Transverse colon (tissue), 4 donors: ENCODE measurements around the gene PPFIBP2. TPM values are rescaled to one million over a fixed set of nuclear protein-coding genes. Genes with fewer than 3 reads are reported as not detected.

Experiments
- DNase-seq: peaks from one replicate; pipeline ENCODE4 v3.0.0-alpha.2; 2019
- H3K27ac ChIP-seq, 4 donors: fragments of 200-600 bp; sonication (generic); 2 replicates each; pipeline ENCODE4 v1.5.1; 2016 to 2018; ENCODE audit warnings: inconsistent platforms in 4 of 4
- H3K27me3 ChIP-seq: fragments of 200-600 bp; sonication (generic); 2 replicates; pipeline ENCODE4 v1.5.1; 2017; ENCODE audit warnings: inconsistent platforms
- H3K36me3 ChIP-seq, 4 donors: fragments of 200-600 bp; sonication (generic); 2 replicates each; pipeline ENCODE4 v1.5.1; 2017 to 2019; ENCODE audit warnings: inconsistent platforms in 4 of 4
- H3K4me1 ChIP-seq, 4 donors: fragments of 200-600 bp; sonication (generic); 2 replicates each; pipeline ENCODE4 v1.5.1; 2017 to 2020; ENCODE audit warnings: inconsistent platforms in 4 of 4
- H3K4me3 ChIP-seq, 4 donors: fragments of 200-600 bp; sonication (generic); 1 replicate in 1 of 4; 2 replicates in 3 of 4; pipeline versions ENCODE4 v1.5.1 to v1.6.1; 2017 to 2019; ENCODE audit warnings: inconsistent platforms in 4 of 4
- H3K9me3 ChIP-seq, 2 donors: fragments of 200-600 bp; sonication (generic); 2 replicates each; pipeline ENCODE4 v1.5.1; 2017 to 2019; ENCODE audit warnings: inconsistent platforms in 2 of 2
- CTCF ChIP-seq, 5 experiments: fragments of 200-600 bp in 3 of 5; fragments of 450-650 bp in 2 of 5; sonication (generic) in 3 of 5; IDR thresholded peaks; 1 replicate in 2 of 5; 2 replicates in 3 of 5; pipeline ENCODE4 v1.5.1; 2016 to 2017; ENCODE audit warnings: antibody characterized with exemption in 5 of 5, inconsistent platforms in 3 of 5, mild to moderate bottlenecking in 2 of 5, moderate library complexity in 1 of 5
- EP300 ChIP-seq: sonication (generic); formaldehyde crosslinking; IDR thresholded peaks from one replicate; pipeline ENCODE4 v1.6.1; 2017; ENCODE audit warnings: antibody characterized with exemption, low read depth
- POLR2A ChIP-seq: fragments of 450-650 bp; IDR thresholded peaks from one replicate; pipeline ENCODE4 v1.6.1; 2016; ENCODE audit warnings: antibody characterized with exemption, mild to moderate bottlenecking, moderate library complexity
- POLR2AphosphoS5 ChIP-seq, 3 donors: sonication (generic); formaldehyde crosslinking; IDR thresholded peaks; one replicate each; pipeline ENCODE4 v1.6.1; 2016; ENCODE audit warnings: antibody characterized with exemption in 3 of 3
- WGBS, 2 donors: methylation state at CpG; one replicate each; pipeline ENCODE4 v1.1.5; 2018; ENCODE audit warnings: low coverage in 1 of 2; 5-methylcytosine and 5-hydroxymethylcytosine counted together
- in situ Hi-C, 4 donors: fragments of 200-750 bp; cut with MboI; loops; one replicate each; pipeline versions ENCODE4 v1.15.0 to v1.15.1; 2017; ENCODE audit warnings: low sequenced_read_pairs in 3 of 4, low pct_ligation_motif_present in 1 of 4, low pct_unique_long_range_greater_than_20kb in 1 of 4
- intact Hi-C: fragments of 100-400 bp; cut with DNase I; formaldehyde crosslinking; loops from one replicate; pipeline ENCODE4 v1.15.1; 2023; ENCODE audit warnings: low total_unique reads
- total RNA-seq, 4 donors: library from RNA; depleted of rRNA; stranded (reverse); fragments of >200 nt; gene quantifications; one replicate each; pipeline ENCODE4 v1.1.0, GENCODE V29; 2016

PPFIBP2 gene
- total RNA-seq, 4 donors from 2014 or later, result 36.0 to 257 (median 83.3) TPM

- Histone ChIP-seq H3K9me3 (no peaks in the 10 kb centered on the region), H3K4me1 (peaks cover 0 to 13% (median 4%) of the 10 kb centered on the region in 4 donors), H3K36me3 (no peaks in the 10 kb centered on the region), H3K27me3 (no peaks in the 10 kb centered on the region), H3K4me3 (no peak overlapping the region), H3K27ac (no peak overlapping the region)
- no peak for DNase-seq
- intact Hi-C loops (no loop called here), in situ Hi-C loops (loop anchor here in 2 of 4 donors (25.0 kb wide), 1 partner anchor 101 kb away; the partner anchor contains the start of gene CYB5R2 (in 2 of the 2))
- TF ChIP-seq POLR2AphosphoS5 (IDR thresholded peaks at IDR 0.05) (no peak), POLR2A (no peak), CTCF (IDR thresholded peaks at IDR 0.05) (no peak), EP300 (no peak)
- 25 to 34% methylated on average over 2 of the region's 2 CpGs for WGBS, 2 donors
Observed at GRCh38 chr11:7561562-7561961, 47.8 kb downstream of the PPFIBP2 start.

- TF ChIP-seq EP300, result no peak
- TF ChIP-seq POLR2AphosphoS5 (IDR thresholded peaks at IDR 0.05), result no peak
- TF ChIP-seq POLR2A, result no peak
- no peak for TF ChIP-seq CTCF (IDR thresholded peaks at IDR 0.05)
- no peaks in the 10 kb centered on the region for H3K27me3 ChIP-seq
- H3K9me3 ChIP-seq, result no peaks in the 10 kb centered on the region
- no peaks in the 10 kb centered on the region for H3K36me3 ChIP-seq
- no peak overlapping the region for H3K4me3 ChIP-seq
- 60 to 98% methylated on average over 1 to 2 of the region's 2 CpGs for WGBS, 2 donors
- in situ Hi-C loops (loop anchor here in 2 of 4 donors (25.0 kb wide), 1 partner anchor 99 kb away; the partner anchor contains the start of gene CYB5R2 (in 2 of the 2)), intact Hi-C loops (no loop called here)
- DNase-seq, result no peak
- H3K4me1 ChIP-seq, result peaks cover 0 to 13% (median 4%) of the 10 kb centered on the region in 4 donors
- no peak overlapping the region for H3K27ac ChIP-seq
Observed at GRCh38 chr11:7563281-7563680, 49.5 kb downstream of the PPFIBP2 start.

- intact Hi-C loops, result no loop called here
- WGBS, 2 donors, result 57 to 67% methylated on average over 1 to 2 of the region's 2 CpGs
Observed at GRCh38 chr11:7564803-7565202, 51.0 kb downstream of the PPFIBP2 start.

GRCh38 chr11:7567311-7567710 is 53.5 kb downstream of the PPFIBP2 start:
- Histone ChIP-seq H3K4me3 (no peak overlapping the region), H3K4me1 (peaks cover 6 to 11% (median 9%) of the 10 kb centered on the region in 4 donors), H3K27me3 (no peaks in the 10 kb centered on the region), H3K9me3 (no peaks in the 10 kb centered on the region), H3K27ac (no peak overlapping the region), H3K36me3 (no peaks in the 10 kb centered on the region)
- DNase-seq, result no peak
- 56 to 79% methylated on average over 1 of the region's 1 CpG for WGBS, 2 donors
- in situ Hi-C loops, result loop anchor here in 2 of 4 donors (25.0 kb wide), 1 partner anchor 95 kb away; the partner anchor contains the start of gene CYB5R2 (in 2 of the 2)
- intact Hi-C loops, result no loop called here
- no peak for TF ChIP-seq EP300
- TF ChIP-seq POLR2AphosphoS5 (IDR thresholded peaks at IDR 0.05), result no peak
- no peak for TF ChIP-seq CTCF (IDR thresholded peaks at IDR 0.05)
- TF ChIP-seq POLR2A, result no peak

More at GRCh38 chr11:7564803-7565202, 51.0 kb downstream of the PPFIBP2 start:
- Histone ChIP-seq H3K27me3 (no peaks in the 10 kb centered on the region), H3K36me3 (no peaks in the 10 kb centered on the region), H3K9me3 (no peaks in the 10 kb centered on the region), H3K4me1 (peaks cover 0 to 13% (median 4%) of the 10 kb centered on the region in 4 donors), H3K4me3 (no peak overlapping the region), H3K27ac (no peak overlapping the region)
- TF ChIP-seq POLR2A (no peak), POLR2AphosphoS5 (IDR thresholded peaks at IDR 0.05) (no peak), CTCF (IDR thresholded peaks at IDR 0.05) (no peak), EP300 (no peak)
- DNase-seq, result no peak
- in situ Hi-C loops, result loop anchor here in 2 of 4 donors (25.0 kb wide), 1 partner anchor 97 kb away; the partner anchor contains the start of gene CYB5R2 (in 2 of the 2)
